Retinal pigment epithelial cell (primary cell): ENCODE measurements around the gene COX5A.
A peak's percentile ranks its signal among the peaks of the same experiment; 100 is the strongest.

Source experiments
- DNase-seq: peaks from one replicate; pipeline ENCODE4 v3.0.0-alpha.2; 2010; ENCODE audit warnings: low read depth
- H3K4me3 ChIP-seq: 2 replicates; pipeline ENCODE4 v1.5.1; 2011; ENCODE audit warnings: mild to moderate bottlenecking, low read length, control low read depth, moderate library complexity
- TF ChIP-seq, protein P1 (sequence below): conservative IDR thresholded peaks from 2 replicates; pipeline ENCODE4 v1.5.1; 2011; ENCODE audit warnings: low read depth, low read length, control low read depth, inconsistent platforms

The COX5A gene

DNA sequence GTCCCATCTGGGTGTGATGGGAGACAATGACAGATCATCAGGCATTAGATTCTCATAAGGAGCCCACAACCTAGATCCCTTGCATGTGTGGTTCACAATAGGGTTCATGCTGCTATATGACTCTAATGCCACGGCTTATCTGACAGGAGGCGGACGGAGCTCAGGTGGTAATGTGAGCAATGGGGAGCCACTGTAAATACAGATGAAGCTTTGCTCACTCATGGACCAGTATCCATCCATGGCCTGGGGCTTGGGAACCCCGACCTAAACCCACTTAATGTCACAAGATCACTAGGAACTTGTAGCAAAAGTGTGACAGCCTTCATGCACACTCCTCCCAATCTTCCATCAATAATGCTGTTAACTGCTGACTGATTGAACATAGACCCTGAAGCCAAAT is 29.2 kb downstream of the COX5A start:
- no peak overlapping the region for H3K4me3 ChIP-seq
- no peak for DNase-seq
- TF ChIP-seq, protein P1, sequence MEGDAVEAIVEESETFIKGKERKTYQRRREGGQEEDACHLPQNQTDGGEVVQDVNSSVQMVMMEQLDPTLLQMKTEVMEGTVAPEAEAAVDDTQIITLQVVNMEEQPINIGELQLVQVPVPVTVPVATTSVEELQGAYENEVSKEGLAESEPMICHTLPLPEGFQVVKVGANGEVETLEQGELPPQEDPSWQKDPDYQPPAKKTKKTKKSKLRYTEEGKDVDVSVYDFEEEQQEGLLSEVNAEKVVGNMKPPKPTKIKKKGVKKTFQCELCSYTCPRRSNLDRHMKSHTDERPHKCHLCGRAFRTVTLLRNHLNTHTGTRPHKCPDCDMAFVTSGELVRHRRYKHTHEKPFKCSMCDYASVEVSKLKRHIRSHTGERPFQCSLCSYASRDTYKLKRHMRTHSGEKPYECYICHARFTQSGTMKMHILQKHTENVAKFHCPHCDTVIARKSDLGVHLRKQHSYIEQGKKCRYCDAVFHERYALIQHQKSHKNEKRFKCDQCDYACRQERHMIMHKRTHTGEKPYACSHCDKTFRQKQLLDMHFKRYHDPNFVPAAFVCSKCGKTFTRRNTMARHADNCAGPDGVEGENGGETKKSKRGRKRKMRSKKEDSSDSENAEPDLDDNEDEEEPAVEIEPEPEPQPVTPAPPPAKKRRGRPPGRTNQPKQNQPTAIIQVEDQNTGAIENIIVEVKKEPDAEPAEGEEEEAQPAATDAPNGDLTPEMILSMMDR, result no peak

DNA sequence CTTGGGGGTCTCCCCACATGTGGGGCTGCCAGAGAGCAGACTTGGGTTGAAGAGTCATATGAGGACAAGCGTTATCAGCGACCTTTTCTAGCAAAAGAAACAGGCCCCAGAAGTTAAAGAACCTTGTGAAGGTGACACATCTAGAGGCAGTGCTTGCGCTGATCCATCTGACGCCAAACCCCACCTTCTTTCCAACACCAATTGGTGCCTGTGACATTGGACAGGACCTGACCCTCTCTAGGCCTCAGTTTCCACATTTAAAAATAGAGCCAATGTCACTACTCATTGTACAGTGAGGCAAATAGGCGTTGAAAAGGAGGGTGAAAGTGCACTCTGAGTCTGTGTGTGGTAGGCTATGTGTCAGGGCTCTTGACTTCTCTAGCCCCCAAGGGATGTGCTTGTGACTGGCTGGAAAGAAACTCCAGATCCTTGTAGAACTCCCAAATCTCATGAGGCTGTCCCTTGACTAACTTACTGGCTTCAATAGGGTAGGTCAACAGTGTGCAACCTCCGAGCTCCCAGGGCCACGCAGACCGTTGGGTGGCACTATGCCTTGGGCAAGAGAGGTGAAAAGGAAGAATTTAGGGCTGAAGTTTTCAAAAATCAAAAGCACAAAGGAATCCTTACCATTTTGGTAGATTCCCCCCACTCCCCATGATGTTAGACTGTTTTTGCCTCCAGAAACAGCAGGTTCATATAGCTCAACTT is 30.6 kb downstream of the COX5A start:
- DNase-seq, result no peak
- peak overlapping the region; percentile 80 for H3K4me3 ChIP-seq
- TF ChIP-seq, protein P1, result no peak

DNA sequence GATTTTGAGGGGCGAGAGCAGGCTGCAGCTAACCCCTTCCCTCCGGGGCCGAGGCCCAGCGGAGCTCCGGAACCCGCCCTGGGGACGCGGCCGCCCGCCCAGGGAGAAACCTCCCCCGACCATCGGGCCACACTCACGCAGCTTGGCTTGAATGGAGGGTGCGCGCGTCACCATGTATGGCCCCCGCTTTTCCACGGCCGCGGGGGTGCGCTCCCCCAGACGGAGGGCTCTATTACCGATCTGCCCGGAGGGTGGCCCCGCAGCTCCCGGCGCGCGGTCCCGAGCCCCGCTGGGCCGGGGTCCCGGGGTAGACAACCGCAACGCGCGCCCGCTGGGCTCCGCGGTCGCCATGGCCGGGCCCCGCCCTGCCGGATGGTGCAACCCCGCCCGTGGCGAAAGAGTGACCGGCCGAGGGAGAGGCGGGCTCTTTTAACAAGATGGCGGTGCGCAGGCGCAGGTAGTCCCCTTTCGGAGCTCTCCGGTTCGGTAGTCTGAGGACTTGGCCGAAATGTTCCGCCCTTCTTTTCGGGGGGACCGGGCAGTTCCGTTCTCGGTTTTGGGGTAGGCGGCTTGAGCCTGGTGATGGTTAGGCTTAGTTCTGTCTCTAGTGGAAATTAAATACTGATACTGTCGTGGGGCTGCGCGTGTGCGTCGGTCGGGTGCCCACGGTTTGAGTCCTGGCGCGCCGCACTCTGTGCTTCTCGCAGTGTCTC is 31.3 kb downstream of the COX5A start, which contains the start of gene FAM219B:
Gene FAM219B, minus strand, starts transcription at position 402 of the 713 bp plus-strand sequence. Its CDS starts 51 bp downstream, at position 351.
- peak within 1 kb of the TSS; percentile 80 for H3K4me3 ChIP-seq
- TF ChIP-seq, protein P1, result no peak
- DNase-seq, result peak; percentile 39

DNA sequence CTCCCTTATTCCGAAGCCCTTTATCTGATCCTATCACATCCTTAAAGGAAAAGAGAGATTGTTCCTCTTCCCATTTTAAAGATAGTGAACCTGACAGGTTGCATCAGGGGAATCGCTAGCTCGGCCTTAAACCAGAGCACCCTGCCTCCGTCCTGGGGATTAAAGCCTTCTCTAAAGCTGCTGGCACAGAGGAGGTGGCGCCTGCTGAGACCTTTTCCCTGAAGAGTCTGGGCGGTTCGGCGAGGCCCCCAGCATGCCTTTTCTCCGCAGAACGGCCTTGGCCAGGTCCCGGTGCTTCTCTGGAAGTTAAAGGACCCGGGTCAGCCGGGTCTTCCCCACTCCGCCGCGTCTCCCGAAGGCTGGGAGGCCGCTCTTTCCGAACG is 31.8 kb downstream of the COX5A start:
- TF ChIP-seq, protein P1, result no peak
- DNase-seq, result no peak

DNA sequence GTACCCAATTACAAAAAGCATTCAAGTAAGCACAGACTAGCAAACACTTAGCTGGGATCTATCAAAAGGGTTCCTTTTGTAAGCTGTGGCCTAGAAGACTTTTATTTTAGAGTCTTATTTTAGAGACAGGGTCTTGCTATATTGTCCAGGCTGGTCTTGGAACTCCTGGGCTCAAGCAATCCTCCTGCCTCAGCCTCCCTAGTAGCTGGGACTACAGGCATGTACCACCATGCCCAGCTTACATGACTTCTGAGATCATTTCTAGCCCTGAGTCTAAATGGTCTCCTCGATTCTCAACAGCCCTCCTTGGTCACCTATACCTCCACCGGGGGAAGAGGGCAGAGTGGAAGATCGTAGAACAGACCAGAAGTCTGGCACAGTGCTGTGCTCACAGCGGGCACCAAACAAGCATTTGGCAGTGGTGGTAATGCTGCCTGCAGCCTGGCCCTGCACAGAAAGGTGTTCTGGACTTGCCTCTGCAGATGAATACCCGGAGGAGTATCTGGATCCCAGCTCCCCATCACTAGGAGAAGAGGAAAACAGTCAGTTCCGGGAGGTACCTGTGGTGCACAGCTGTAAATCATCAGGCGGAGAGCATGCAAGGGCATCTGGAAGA is 33.6 kb downstream of the COX5A start:
- TF ChIP-seq, protein P1, result no peak
- DNase-seq, result no peak
- H3K4me3 ChIP-seq, result no peak overlapping the region

More for the DNA sequence above, 31.8 kb downstream of the COX5A start:
- peak overlapping the region; percentile 80 for H3K4me3 ChIP-seq

DNA sequence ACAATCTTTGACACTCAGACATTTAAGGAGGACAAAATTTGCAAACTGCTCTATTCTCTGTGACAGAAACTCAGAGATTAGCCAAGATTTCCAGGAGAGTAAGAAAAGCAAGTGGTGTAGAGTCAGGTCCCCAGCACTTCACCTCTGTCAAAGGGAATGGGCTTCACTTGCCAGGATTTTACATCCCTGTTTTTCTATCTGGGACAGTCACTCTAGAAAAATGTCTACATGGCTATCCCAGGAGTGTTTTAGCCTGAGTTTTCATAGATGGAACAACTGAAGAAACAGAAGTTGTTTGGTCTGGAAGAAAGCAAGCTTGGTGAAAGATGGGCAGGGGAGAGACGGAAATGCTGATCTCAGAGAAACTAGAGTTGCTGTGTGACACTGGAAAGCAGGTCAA is 34.2 kb downstream of the COX5A start:
- DNase-seq, result no peak
- TF ChIP-seq, protein P1, result no peak
- no peak overlapping the region for H3K4me3 ChIP-seq
